WTC11 (cell line): ENCODE measurements around the gene POLK. TPM values are rescaled to one million over a fixed set of nuclear protein-coding genes. Genes with fewer than 3 reads are reported as not detected.
A peak's percentile ranks its signal among the peaks of the same experiment; 100 is the strongest.
"Not testable (repeated sequence)": the region's sequence is repeated elsewhere in the genome, so short reads cannot be mapped to it uniquely, and the experiment has no call there.

ENCODE experiments used
- ATAC-seq: fragments of 200-7000 bp; cut with Tn5 transposase; 2 replicates; pipeline ENCODE4 v1.10.0; 2021; ENCODE audit warnings: mild to moderate bottlenecking, moderate library complexity
- CTCF ChIA-PET: fragments of 300-600 bp; sonication (Branson Sonifier 250); formaldehyde crosslinking; loops from one replicate; lab custom pipeline; 2021; ENCODE audit warnings: antibody characterized with exemption; lab: Charles Lee
- POLR2A ChIA-PET: fragments of 350-600 bp; sonication (Branson Sonifier 250); formaldehyde crosslinking; loops from one replicate; lab custom pipeline; 2021; ENCODE audit warnings: antibody characterized with exemption; lab: Charles Lee
- DNase-seq: peaks from one replicate; pipeline ENCODE4 v3.0.0; 2021; ENCODE audit warnings: low spot score
- H3K27ac Mint-ChIP-seq: 2 replicates; pipeline ENCODE4 v1.8.0; 2021; ENCODE audit warnings: mixed read lengths
- H3K27me3 Mint-ChIP-seq: 2 replicates; pipeline ENCODE4 v1.8.0; 2021; ENCODE audit warnings: low read depth, mild to moderate bottlenecking, moderate library complexity, mixed read lengths
- H3K36me3 Mint-ChIP-seq: 2 replicates; pipeline ENCODE4 v1.8.0; 2021; ENCODE audit warnings: mixed read lengths
- H3K4me1 Mint-ChIP-seq: 2 replicates; pipeline ENCODE4 v1.8.0; 2022; ENCODE audit warnings: mixed read lengths
- H3K4me3 Mint-ChIP-seq: 2 replicates; pipeline ENCODE4 v1.8.0; 2021; ENCODE audit warnings: mild to moderate bottlenecking, moderate library complexity, mixed read lengths
- H3K9me3 Mint-ChIP-seq: 2 replicates; pipeline ENCODE4 v1.8.0; 2021; ENCODE audit warnings: mixed read lengths
- ARID4B ChIP-seq: sonication (generic); formaldehyde crosslinking; IDR thresholded peaks from 2 replicates; pipeline ENCODE4 v1.8.0; 2023; ENCODE audit warnings: missing genetic modification reagents, mild to moderate bottlenecking, borderline replicate concordance
- ATF2 ChIP-seq: sonication (generic); formaldehyde crosslinking; IDR thresholded peaks from 2 replicates; pipeline ENCODE4 v1.8.1; 2022; ENCODE audit warnings: low read depth, missing genetic modification reagents, borderline replicate concordance
- CBFB ChIP-seq: sonication (generic); formaldehyde crosslinking; IDR thresholded peaks from 2 replicates; pipeline ENCODE4 v1.8.1; 2022; ENCODE audit warnings: mild to moderate bottlenecking, low read depth, missing genetic modification reagents
- ETV6 ChIP-seq: sonication (generic); formaldehyde crosslinking; IDR thresholded peaks from 2 replicates; pipeline ENCODE4 v1.8.1; 2022; ENCODE audit warnings: mild to moderate bottlenecking, missing genetic modification reagents
- FOXK1 ChIP-seq: sonication (generic); formaldehyde crosslinking; IDR thresholded peaks from 2 replicates; pipeline ENCODE4 v1.8.0; 2022; ENCODE audit warnings: mild to moderate bottlenecking, moderate library complexity, missing genetic modification reagents
- GTF2I ChIP-seq: fragments of 250-450 bp; sonication (Bioruptor Pico); conservative IDR thresholded peaks from 2 replicates; pipeline ENCODE4 v1.4.0; 2021; ENCODE audit warnings: mild to moderate bottlenecking
- IRF2 ChIP-seq: sonication (generic); formaldehyde crosslinking; IDR thresholded peaks from 2 replicates; pipeline ENCODE4 v1.8.0; 2022; ENCODE audit warnings: low read depth, missing genetic modification reagents, borderline replicate concordance
- KAT7 ChIP-seq: sonication (generic); formaldehyde crosslinking; IDR thresholded peaks from 2 replicates; pipeline ENCODE4 v1.8.1; 2023; ENCODE audit warnings: missing genetic modification reagents, mild to moderate bottlenecking, borderline replicate concordance
- OVOL2 ChIP-seq: fragments of 250-450 bp; sonication (Bioruptor Pico); IDR thresholded peaks from 2 replicates; pipeline ENCODE4 v1.9.0; 2021; ENCODE audit warnings: mild to moderate bottlenecking, borderline replicate concordance
- SMAD3 ChIP-seq: sonication (generic); formaldehyde crosslinking; IDR thresholded peaks from 2 replicates; pipeline ENCODE4 v1.8.0; 2022; ENCODE audit warnings: missing genetic modification reagents, mild to moderate bottlenecking, borderline replicate concordance
- ZNF138 ChIP-seq: sonication (generic); formaldehyde crosslinking; conservative IDR thresholded peaks from 2 replicates; pipeline ENCODE4 v1.8.1; 2022; ENCODE audit warnings: mild to moderate bottlenecking, moderate library complexity, missing genetic modification reagents
- ZNF219 ChIP-seq: sonication (generic); formaldehyde crosslinking; IDR thresholded peaks from 2 replicates; pipeline ENCODE4 v1.8.0; 2023; ENCODE audit warnings: missing genetic modification reagents, mild to moderate bottlenecking, borderline replicate concordance
- ZNF263 ChIP-seq: sonication (generic); formaldehyde crosslinking; IDR thresholded peaks from 2 replicates; pipeline ENCODE4 v1.8.1; 2022; ENCODE audit warnings: low read depth, mild to moderate bottlenecking, moderate library complexity, missing genetic modification reagents
- ZNF396 ChIP-seq: fragments of 250-450 bp; sonication (Bioruptor Pico); IDR thresholded peaks from 2 replicates; pipeline ENCODE4 v1.8.0; 2021; ENCODE audit warnings: mild to moderate bottlenecking, moderate library complexity, borderline replicate concordance
- ZNF425 ChIP-seq: fragments of 250-450 bp; sonication (Bioruptor Pico); conservative IDR thresholded peaks from 2 replicates; pipeline ENCODE4 v1.9.0; 2021; ENCODE audit warnings: mild to moderate bottlenecking
- ZNF532 ChIP-seq: fragments of 250-450 bp; sonication (Bioruptor Pico); IDR thresholded peaks from 2 replicates; pipeline ENCODE4 v1.9.0; 2021; ENCODE audit warnings: mild to moderate bottlenecking, borderline replicate concordance
- ZNF671 ChIP-seq: fragments of 250-450 bp; sonication (Bioruptor Pico); IDR thresholded peaks from 2 replicates; pipeline ENCODE4 v1.8.0; 2021; ENCODE audit warnings: mild to moderate bottlenecking
- total RNA-seq: library from RNA; stranded (reverse); gene quantifications from 3 replicates; pipeline ENCODE4 v1.2.3, GENCODE V29; 2021

Gene POLK
- total RNA-seq, 1 experiment from 2014 or later = 7.1 TPM

- TF ChIP-seq GTF2I (CRISPR knock-in tag) (no peak), ZNF219 (CRISPR knock-in tag) (no peak), CBFB (no peak), ATF2 (CRISPR knock-in tag) (no peak)
- TF ChIP-seq, all 79 proteins: peak for 0
These were observed 98.5 kb downstream of the POLK start (continued) for GRCh38 chr5:75610201-75610600.

GRCh38 chr5:75610859-75611310, 99.2 kb downstream of the POLK start:
- DNase-seq, H3K36me3 Mint-ChIP-seq, H3K27me3 Mint-ChIP-seq, ATAC-seq, POLR2A ChIA-PET: not testable (repeated sequence)
- TF ChIP-seq FOXK1 (CRISPR knock-in tag) = 0 out of 2 replicates have a peak, but pooled peaks have one; percentile 7
- TF ChIP-seq, all 79 proteins: peak for 1; not testable (repeated sequence) for 78
- H3K9me3 Mint-ChIP-seq, H3K27ac Mint-ChIP-seq: not testable (repeated sequence)
- H3K4me3 Mint-ChIP-seq = peak overlapping the region; percentile 77
- CTCF ChIA-PET = interaction anchor here (0.6 kb wide), 2 partner anchors 71 to 362 kb away, joined by 3 read pairs; no protein-coding TSS in a partner anchor
- H3K4me1 Mint-ChIP-seq = peaks cover 32% of the 10 kb centered on the region

- ATAC-seq (peak; percentile 64), DNase-seq (peak; percentile 59)
- ChIA-PET POLR2A (no interaction called here), CTCF (interaction anchor here (0.6 kb wide), 1 partner anchor 71 kb away, joined by 3 read pairs; no protein-coding TSS in a partner anchor)
- H3K27me3 Mint-ChIP-seq = peaks cover 8% of the 10 kb centered on the region
- H3K9me3 Mint-ChIP-seq = no peaks in the 10 kb centered on the region
- H3K36me3 Mint-ChIP-seq = no peaks in the 10 kb centered on the region
- peaks cover 37% of the 10 kb centered on the region for H3K4me1 Mint-ChIP-seq
- no peak within 1 kb of the TSS for H3K27ac Mint-ChIP-seq
- H3K4me3 Mint-ChIP-seq = peak within 1 kb of the TSS; percentile 77
- TF ChIP-seq ZNF671 (no peak), ZNF532 (CRISPR knock-in tag) (no peak), ZNF138 (CRISPR knock-in tag) (no peak), IRF2 (no peak), ZNF263 (CRISPR knock-in tag) (no peak), OVOL2 (CRISPR knock-in tag) (no peak), ZNF396 (no peak), FOXK1 (CRISPR knock-in tag) (0 out of 2 replicates have a peak, but pooled peaks have one; percentile 4), SMAD3 (CRISPR knock-in tag) (no peak), ARID4B (CRISPR knock-in tag) (no peak), ZNF425 (CRISPR knock-in tag) (no peak), ETV6 (0 out of 2 replicates have a peak, but pooled peaks have one; percentile 12), KAT7 (CRISPR knock-in tag) (no peak)
These were observed 99.9 kb downstream of the POLK start, which contains the start of gene ANKDD1B for GRCh38 chr5:75611311-75612225. TSS of gene ANKDD1B (plus strand) at chr5:75611453. CDS start at chr5:75611635, 182 bp downstream.
